HG03175 (cell line): ENCODE results near the gene LAMA2.
A peak's percentile ranks its signal among the peaks of the same experiment; 100 is the strongest.

Experiments
- ATAC-seq: cut with Tn5 transposase; IDR thresholded peaks from one replicate; pipeline ENCODE4 v1.9.1; 2021; ENCODE audit warnings: mild to moderate bottlenecking, moderate library complexity; ENCODE audit not compliant: unreplicated experiment

LAMA2 gene

DNA sequence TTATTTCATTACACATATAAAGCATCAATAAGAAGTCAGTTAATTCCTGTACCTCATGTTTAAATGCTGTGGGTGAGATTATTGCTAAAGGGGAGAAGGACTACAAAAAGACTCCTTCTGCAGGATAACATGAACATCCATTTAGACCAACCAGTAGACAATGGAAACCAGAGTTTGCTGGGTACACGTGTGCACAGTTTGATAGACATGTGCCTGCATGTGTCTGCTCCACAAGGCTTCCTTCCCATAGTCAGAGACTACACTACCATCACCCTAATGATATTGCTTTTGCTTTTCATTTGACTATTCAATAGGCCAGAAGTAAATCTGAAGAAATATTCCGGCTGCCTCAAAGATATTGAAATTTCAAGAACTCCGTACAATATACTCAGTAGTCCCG, 595.4 kb downstream of the LAMA2 start:
- no peak for ATAC-seq

DNA sequence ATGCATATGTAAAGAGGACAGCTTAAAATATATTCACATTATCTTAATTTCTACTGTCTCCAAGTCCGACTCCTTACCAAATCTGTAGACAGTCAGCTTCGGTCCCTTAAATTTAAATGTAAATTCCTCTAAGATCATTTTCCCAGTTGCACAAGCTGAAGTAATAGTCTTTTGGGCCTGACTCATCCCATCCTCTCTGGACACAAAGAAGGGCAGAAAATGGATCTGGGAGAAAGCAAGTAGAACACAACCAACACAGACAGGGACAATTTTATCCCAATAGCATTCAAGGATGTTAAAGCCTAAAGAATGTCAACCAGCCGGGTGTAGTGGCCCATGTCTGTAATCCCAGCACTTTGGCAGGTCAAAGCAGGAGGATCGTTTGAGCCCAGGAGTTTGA, 598.8 kb downstream of the LAMA2 start:
- ATAC-seq = no peak

DNA sequence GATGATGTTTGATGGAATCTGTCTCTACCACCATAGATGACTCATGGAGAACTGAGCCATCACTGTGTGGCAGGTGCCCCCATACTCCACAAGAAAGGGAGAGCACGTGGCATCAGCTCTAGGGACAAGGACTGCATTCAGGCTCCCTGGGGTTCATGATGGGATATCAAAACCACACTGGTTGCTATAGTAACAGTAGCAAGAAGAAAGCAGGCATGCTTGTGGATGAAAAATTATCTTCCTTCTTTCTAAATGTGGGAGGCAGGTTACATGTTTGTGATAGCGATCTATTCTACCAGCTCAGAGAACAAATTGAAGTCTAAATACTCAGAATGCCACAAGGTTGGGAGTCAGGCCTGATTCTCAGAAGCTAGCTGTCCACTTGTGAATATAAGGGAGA, 602.8 kb downstream of the LAMA2 start:
- ATAC-seq = no peak

DNA sequence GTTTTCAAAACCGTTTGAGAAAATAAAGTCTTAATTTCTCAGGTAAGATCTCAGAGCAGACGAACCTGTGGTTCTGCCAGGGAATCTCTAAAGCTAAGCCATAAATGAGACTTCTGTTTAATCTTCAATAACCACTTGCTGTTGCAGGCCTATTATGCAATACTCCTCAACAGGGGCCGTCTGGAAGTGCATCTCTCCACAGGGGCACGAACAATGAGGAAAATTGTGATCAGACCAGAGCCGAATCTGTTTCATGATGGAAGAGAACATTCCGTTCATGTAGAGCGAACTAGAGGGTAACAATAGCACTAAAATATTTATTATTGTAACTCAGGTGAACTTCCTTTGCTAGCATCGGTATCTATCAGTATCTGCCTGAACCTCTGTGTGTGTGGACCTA, 603.4 kb downstream of the LAMA2 start:
- no peak for ATAC-seq

DNA sequence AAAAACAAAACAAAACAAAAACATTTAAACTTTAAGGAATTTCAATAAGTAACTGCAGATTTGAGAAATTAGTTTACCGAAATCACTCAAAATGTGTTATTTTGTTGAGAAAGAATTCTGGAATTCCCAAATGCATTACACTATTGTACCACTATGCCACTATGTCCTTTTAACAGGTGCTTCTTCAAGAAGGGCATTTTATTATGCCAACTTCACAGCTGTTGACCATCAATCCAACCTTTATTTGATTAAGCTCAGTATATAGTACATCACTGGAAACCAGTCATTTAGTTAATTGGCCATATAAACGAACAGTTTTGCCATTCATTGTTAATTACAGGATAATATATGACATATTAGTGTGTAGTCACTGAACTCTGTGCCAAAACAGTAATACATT, 605.4 kb downstream of the LAMA2 start:
- no peak for ATAC-seq

DNA sequence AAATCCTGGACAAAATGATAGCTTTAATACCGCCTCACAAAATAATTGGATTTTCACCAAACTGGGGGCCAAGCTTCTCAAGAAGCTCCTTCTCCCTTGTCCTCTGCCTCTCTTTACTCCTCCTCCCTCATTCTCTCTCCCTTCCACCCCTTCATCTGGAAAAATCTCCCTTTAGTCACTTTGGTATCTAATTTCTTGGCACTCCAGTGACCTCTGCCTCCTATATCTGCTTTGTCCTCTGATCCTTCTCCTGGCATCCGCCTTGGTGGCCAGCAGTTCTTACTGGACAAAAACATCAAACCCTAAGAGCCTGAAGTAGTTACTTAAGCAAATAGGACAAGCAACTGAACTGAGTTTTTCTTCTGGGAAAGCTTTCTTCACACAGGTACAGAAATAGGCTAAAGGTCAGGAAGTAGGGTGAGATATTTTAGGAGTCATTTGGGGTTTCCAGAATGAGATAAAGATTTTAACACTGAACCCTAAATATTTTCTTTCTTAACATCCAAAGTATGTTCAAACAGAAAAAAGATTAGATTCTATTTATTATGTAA, 606.4 kb downstream of the LAMA2 start:
- no peak for ATAC-seq

DNA sequence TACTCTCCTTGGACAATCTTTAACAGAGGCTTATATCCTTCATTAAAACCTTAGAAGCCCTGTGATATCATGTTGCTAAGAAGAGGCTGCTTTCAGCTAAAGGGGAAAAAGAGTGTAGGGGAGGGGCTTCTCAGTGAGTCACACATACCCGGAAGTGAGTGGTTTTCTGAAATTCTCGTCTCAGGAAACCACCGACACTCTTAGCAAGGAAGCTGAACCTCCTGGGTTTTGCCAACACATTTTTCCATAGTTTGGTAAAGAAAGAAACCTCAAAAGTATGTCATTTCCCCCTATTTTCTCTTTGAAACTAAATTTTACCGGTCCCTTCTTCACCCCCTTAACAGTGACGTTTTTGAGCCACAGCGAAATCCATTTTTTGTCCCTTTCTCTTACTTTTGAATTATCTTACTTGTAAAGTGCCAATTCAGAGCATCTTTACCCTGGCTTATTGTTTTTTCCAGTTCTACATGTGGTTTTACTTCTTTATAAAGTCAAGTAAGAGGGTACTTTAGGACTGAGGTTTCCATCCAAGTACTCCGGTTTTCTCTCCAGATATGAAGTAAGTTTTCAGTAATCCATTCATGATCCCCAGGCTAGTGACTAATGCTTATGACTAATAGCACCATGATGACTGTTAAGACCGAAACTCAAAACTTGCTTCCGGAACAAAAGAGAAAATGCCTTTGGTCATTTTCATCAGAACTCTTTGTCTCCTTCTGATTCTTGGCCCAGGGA, 607.8 kb downstream of the LAMA2 start:
- ATAC-seq = peak; percentile 87

DNA sequence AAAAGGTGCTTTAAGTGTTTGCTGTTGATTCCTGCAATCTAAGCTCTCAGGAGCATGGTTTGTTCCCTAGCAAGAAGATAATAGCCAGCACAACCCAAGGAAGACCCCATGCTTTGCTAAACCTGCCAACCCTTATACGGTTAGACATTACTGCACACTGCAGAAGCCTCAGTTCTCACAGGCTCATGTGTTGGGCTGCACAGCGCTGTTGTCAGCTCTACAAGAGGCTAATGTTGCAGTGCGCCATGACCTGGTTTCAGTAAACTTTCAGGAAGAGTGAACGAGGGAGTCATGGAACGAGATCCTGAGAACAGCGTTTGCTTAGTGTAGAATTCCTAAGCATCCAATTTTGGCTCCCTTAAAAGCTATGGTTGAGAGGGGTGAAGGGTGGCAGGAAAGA, 608.5 kb downstream of the LAMA2 start:
- peak; percentile 10 for ATAC-seq

DNA sequence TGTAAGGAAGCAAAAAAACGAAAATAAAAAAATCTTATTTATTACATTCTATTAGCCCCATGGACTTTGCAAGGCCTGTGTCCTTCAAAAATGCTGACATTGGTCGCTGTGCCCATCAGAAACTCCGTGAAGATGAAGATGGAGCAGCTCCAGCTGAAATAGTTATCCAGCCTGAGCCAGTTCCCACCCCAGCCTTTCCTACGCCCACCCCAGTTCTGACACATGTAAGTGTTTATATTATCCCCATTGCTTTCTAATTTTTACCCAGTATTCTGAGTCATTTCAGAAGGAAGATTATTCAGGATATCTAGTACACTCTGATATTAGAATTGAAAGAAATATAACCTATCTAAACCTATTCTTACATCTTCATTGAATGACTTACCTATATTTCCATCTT, 609.3 kb downstream of the LAMA2 start:
- ATAC-seq = no peak

DNA sequence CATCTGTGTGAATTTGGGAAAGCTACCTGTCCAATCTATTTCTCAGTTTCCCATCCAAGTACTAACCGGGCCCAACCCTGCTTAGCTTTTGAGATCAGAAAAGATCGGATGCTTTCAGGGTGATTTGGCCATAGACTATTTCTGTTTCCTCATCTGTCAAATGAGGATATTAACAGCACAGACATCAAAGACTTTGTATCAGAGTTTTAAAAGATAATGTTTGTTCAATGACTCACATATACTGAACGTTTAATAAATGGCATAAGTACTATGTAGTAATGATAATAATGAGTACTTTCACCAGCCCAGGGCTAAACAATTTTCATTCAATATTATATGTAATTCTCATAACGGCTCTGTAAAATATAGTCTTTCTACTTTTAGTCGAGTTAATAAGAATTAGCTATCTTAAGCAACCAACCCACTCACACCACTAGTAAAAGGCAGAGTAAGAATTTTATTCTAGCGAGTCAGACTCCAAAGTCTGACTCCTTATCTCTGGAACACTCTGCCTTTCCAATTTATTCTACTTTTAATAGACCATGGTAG, 610.5 kb downstream of the LAMA2 start:
- ATAC-seq = no peak

DNA sequence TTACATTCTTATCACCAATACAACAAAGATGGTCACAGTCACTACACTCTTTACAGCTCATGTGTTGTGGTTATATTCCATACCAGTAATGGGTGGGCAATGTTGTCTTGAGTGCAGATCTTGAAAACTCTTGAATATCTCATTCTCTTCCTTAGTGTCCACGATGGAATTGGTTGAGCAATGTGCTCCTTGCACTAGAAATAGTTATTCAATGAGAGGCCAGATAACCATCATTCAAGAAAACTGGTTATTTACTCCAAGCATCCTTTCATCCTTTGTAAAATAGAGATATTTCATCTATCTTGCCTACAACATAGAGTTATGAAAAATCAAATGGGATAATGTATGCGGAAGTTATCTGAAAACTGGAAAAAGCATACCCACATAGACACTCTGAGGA, 611.2 kb downstream of the LAMA2 start:
- no peak for ATAC-seq

DNA sequence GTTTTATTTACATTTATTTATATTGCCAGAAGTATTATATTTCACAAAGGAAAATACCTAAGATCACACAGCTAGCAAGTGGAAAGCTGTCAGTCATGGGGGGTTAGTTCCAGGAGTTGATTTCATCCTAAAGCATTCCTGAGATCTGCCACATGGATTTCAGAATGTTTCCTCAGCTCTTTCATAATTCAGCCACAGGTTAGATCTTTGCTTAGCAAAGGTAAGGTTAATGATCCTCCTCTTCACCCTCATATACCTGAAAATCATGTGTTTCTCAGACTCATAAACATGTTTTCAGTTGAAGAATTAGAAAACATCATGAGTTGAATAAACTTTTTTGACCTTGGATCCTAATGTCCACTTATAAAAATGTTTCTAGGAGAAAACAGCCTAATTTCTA, 611.6 kb downstream of the LAMA2 start:
- no peak for ATAC-seq

DNA sequence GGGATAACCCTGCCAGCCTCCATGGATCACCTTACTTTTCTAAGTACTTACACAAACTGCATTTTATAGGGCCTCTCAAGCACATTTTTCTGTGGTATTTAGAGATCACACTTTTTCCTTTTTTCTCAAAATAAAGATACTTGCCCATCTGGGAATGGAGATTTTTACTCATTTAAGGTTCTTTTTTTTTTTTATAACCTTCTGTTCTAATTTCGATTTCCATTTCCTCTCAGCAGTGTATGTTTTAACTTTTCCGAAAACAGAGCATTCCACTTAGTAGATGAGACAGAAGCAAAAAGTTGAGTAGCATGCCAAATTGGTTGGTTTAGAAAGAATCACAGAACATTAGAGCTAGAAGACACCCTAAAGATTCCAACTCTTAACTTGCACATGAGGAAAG, 612.7 kb downstream of the LAMA2 start:
- no peak for ATAC-seq

DNA sequence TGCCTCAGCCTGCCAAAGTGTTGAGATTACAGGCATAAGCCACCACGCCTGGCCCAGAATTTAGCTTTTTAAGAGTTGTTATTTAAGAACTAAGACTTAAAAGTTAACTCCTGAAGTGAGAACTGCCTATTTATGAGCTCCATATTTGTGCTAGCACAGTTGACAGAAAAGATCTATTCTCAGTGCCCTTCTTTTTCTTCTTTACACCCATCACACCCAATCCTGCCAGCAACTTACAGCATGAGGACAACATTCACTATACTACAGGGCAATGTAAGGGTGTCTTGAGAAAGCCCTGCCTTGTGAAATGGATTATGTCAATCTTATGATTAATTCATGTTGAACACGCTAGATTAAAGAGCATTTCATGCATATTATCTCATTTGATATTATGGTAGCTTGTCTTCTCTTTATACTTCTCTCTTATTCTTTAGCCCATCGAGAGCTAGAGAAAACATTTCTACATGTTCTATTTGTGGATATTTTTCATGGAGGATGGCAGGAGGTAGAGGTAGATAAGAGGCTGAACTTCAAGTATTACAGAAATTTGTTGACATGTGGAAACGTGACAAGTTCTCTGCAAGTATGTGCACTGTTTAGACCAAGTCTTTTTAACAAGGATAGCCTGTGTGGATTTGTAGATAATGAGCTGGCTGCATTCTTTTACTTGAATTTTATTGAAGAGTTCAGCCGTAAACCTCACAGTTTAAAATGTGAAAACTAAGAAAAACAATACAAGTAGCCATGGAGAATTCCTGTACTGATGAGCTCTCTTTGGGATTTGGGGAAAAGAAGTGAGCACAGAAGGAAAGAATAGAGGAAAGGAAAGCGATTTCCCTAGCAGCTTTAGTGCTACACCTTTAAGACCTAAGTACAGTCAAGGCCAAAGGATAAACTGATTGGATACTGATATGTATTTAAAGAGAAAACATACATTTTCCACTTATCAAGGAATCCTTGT, 614.8 kb downstream of the LAMA2 start:
- ATAC-seq = no peak

DNA sequence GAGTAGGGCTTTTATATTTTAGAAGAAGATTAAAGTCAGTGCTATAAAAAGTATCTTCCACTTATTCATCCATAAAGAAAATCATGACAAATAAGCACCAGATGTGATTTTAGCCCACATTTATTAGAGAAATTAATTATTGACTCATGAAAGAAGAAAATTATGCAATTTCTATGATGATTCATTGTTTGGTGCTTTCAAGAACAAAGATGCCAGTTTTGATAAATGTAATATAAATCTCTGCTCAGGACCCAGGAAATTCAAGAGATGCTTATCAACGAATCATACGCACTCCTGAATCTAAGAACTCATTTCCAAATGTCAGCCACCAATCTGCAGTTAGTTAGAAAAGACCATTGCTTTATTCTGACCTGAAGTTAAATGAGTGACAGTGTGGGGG, 615.6 kb downstream of the LAMA2 start:
- no peak for ATAC-seq

DNA sequence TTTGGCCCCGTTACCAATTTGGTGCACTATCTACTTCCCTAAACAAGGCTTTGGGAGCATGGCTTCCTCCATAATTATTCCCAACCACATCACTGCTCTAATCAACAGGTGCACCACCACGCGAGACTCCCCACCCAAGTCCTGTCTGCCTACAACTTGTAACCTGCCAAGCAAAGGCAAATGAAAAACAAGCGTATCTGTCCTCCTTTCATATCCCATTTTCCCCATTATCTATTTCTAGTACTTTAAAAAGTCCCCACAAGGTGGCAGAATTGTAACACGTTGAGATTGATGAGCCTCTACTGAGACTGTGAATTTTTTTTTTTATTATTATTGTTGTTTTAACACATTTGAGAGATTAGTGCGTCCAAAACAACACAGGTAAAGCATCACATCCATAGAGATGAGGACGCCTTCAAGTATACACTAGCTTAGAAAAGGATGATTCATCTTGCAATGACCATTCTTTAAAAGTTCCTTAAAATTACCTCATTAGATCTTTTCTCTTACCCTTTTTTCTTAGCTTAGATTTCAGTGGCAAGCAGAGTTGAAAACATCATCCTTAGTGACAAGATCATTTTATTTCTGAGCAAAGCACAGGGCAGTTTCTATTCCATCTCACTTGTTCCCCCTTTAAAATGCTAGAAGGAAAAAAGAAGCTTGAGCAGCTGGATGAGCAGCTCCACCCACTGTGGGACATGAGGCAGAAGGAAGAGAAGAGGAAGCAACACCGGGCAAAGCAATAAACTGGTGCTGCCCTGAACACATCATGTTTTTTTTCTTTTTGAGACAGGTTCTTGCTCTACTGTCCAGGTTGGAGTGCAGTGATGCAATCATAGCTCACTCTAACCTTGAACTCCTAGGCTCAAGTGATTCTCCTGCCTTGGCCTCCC, 616.3 kb downstream of the LAMA2 start:
- peak; percentile 81 for ATAC-seq

DNA sequence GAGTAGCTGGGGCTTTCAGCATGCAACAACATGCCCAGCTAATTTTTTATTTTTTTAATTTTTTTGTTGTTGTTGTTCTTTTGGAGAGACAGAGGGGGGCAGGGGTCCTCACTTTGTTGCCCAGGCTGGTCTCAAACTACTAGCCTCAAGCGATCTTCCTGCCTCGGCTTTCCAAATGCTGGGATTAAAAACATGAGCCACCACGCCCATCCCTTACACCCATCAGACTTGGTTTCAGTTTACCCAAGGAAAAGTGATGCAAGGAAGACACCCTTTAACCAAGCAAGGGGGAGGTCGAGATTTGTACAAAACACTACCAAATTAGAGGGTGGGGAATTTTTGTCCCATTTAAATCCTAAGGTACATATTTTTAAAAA, 616.9 kb downstream of the LAMA2 start:
- no peak for ATAC-seq

DNA sequence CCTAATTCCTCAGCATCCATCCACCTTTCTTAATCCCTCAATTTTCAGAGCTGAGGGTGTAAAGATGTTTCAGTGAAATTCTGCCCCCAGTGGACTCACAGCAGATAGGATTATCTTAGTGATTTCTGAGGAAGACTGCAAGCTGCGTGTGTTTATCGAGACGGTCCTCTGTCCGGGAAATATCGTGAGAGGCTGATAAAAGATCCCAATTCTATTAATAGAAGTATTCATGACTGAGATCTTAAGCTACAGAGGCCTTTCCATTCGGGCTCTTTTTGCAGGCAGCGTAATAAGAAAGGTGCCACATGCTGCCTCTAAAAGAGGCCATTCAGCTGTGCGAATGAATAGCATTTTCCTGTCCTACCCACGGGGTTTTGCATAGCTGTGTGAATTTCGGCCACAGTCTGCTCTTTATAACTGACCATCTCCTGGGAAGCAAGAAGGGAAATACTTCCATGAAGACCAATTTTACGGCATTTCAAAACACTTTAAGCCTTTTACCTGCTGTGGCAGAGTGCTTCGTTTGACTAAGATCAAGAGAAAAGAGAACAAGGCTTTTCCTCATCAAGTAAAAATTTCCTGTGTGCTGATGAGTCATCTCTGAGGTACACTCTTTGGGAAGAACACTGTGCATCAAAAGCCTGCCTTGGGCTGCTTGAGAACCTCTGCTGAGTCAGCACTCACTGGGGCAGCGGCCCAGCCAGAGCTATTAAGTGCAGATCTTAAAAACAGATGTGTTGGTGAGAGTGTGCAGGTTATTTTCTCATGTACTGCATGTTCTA, 618.2 kb downstream of the LAMA2 start:
- no peak for ATAC-seq

DNA sequence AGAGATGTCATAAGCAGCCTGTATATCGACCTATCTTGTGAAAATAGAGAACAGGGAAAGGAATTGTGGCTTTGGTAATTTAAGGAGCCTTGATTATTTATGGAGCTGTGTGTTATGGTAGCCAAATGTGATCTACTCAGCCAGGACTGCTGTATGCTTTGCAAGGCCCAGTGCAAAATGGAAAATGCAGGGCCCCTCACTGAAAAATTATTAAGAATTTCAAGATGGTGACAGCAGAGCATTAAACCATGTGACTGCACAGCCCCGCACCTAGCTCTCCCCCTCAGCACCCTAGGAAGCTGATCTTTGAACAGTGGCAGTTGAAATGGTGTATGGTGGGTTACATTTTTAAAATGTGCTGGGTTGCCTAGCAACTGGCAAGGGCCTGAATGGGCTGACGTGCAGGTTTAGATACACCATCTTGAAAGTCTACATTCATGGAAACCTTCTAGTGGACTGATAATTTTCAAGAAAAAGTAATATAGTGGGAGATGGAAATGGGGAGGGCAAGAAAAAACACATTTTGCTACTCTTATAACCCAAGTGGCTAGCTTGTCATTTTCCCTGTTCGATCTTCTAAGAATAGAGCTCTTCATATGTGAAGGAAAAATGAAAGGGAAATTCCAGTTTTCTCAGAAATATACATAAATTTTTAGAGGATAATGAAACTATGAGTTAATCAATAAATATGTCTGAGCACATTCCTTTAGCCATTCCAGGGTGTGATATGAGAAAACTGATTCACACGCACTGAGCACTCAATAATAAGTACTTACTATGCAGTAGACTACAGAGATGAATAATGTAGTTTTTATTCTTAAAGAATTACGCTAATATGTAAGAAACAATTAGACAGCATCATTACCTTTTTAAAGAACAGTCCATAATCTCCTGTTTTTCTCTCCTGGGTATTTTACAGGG, 619.1 kb downstream of the LAMA2 start:
- ATAC-seq = no peak
